ENCODE measurements around the gene RANBP10. TPM values are rescaled to one million over a fixed set of nuclear protein-coding genes. Genes with fewer than 3 reads are reported as not detected.
A peak's percentile ranks its signal among the peaks of the same experiment; 100 is the strongest.

Gene RANBP10
- total RNA-seq, 6 donors from 2014 or later = 6.5 to 50.3 (median 17.0) TPM

DNA sequence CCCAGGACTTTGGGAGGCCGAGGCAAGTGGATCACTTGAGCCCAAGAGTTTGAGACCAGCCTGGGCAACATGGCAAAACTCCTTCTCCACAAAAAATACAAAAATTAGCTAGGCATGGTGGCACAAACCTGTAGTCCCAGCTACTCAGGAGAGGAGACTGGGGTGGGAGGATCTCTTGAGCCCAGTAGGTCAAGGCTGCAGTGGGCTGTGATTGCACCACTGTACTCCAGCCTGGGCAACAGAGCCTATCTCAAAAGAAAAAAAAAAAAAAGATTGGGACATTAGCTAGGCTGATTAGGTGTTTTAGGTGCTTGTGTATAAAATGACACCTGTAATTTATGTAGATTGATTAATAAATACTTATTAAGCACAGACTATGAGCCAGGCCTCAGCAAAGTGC lies 97.3 kb downstream of the RANBP10 start:
- no peak for ATAC-seq (ENCODE audit: low FRiP score in 2 of 2)
- no peaks in the 10 kb centered on the region for H3K27me3 ChIP-seq
- H3K27ac ChIP-seq = no peak overlapping the region
- H3K4me3 ChIP-seq = no peak overlapping the region
- peaks cover 4 to 8% (median 6%) of the 10 kb centered on the region in 4 donors for H3K4me1 ChIP-seq
- TF ChIP-seq EP300 (IDR thresholded peaks at IDR 0.05) (no peak), POLR2AphosphoS5 (IDR thresholded peaks at IDR 0.05) (no peak), POLR2A (IDR thresholded peaks at IDR 0.05) (no peak)
- TF ChIP-seq, protein P1, sequence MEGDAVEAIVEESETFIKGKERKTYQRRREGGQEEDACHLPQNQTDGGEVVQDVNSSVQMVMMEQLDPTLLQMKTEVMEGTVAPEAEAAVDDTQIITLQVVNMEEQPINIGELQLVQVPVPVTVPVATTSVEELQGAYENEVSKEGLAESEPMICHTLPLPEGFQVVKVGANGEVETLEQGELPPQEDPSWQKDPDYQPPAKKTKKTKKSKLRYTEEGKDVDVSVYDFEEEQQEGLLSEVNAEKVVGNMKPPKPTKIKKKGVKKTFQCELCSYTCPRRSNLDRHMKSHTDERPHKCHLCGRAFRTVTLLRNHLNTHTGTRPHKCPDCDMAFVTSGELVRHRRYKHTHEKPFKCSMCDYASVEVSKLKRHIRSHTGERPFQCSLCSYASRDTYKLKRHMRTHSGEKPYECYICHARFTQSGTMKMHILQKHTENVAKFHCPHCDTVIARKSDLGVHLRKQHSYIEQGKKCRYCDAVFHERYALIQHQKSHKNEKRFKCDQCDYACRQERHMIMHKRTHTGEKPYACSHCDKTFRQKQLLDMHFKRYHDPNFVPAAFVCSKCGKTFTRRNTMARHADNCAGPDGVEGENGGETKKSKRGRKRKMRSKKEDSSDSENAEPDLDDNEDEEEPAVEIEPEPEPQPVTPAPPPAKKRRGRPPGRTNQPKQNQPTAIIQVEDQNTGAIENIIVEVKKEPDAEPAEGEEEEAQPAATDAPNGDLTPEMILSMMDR (IDR thresholded peaks at IDR 0.05) = no peak
- WGBS, 2 donors = 75 to 92% methylated on average over 1 of the region's 1 CpG
- H3K36me3 ChIP-seq = no peaks in the 10 kb centered on the region
- H3K9me3 ChIP-seq = no peaks in the 10 kb centered on the region
- DNase-seq = no peak

DNA sequence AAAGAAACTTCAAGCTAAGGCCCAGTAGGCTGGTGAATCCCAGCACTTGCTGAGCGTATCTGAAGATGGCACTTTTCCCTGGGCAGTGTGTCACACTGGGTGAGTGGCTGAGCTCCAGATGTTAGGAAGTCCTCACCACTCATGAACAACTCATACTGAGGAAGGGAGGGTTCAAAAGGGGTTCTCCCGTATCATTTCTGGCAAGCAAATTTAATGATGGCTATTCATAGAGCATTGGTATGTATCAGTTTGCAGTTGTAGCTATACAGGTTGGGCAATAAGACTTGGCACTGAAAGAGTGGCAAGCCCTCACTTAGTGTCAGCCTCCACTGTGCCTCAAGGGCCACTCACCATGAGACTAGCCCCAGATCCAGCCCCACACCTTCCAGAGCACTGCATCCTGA lies 98.0 kb downstream of the RANBP10 start:
- Histone ChIP-seq H3K4me3 (no peak overlapping the region), H3K27me3 (no peaks in the 10 kb centered on the region), H3K4me1 (peaks cover 0 to 7% (median 2%) of the 10 kb centered on the region in 4 donors), H3K27ac (no peak overlapping the region), H3K9me3 (no peaks in the 10 kb centered on the region), H3K36me3 (no peaks in the 10 kb centered on the region)
- 72 to 80% methylated on average over 1 to 2 of the region's 2 CpGs for WGBS, 2 donors
- TF ChIP-seq POLR2AphosphoS5 (IDR thresholded peaks at IDR 0.05) (no peak), POLR2A (IDR thresholded peaks at IDR 0.05) (no peak), EP300 (IDR thresholded peaks at IDR 0.05) (no peak)
- TF ChIP-seq, protein P1 (IDR thresholded peaks at IDR 0.05) = no peak
- peak in 1 of 2 donors; percentile 30 for DNase-seq
- ATAC-seq (ENCODE audit: low FRiP score in 2 of 2) = peak in 1 of 2 donors; percentile 34

DNA sequence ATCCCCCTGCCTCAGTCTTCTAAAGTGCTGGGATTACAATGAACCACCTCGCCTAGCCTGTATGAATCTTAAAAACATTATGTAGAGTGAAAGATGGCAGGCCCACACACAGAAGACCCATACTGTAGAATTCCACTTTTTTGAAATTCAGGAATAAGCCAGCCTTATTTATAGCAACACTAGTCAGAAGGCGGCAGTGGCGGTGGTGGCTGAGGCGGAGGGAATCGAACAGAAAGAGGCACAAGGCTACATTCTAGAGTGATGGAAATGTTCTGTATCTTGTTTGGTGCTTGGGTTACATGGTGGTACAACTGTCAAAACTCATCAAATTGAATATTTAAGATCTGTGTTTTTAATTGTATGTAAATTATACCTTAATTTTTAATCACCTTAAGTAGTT lies 98.6 kb downstream of the RANBP10 start:
- DNase-seq (no peak), ATAC-seq (ENCODE audit: low FRiP score in 2 of 2) (no peak)
- H3K9me3 ChIP-seq = no peaks in the 10 kb centered on the region
- H3K36me3 ChIP-seq = no peaks in the 10 kb centered on the region
- no peaks in the 10 kb centered on the region for H3K27me3 ChIP-seq
- no peak overlapping the region for H3K27ac ChIP-seq
- TF ChIP-seq POLR2AphosphoS5 (IDR thresholded peaks at IDR 0.05) (no peak), POLR2A (IDR thresholded peaks at IDR 0.05) (no peak), EP300 (IDR thresholded peaks at IDR 0.05) (no peak)
- TF ChIP-seq, protein P1 (IDR thresholded peaks at IDR 0.05) = no peak
- WGBS, 2 donors = 96 to 99% methylated on average over 5 of the region's 5 CpGs
- no peak overlapping the region for H3K4me3 ChIP-seq
- H3K4me1 ChIP-seq = peaks cover 0 to 7% (median 4%) of the 10 kb centered on the region in 4 donors

DNA sequence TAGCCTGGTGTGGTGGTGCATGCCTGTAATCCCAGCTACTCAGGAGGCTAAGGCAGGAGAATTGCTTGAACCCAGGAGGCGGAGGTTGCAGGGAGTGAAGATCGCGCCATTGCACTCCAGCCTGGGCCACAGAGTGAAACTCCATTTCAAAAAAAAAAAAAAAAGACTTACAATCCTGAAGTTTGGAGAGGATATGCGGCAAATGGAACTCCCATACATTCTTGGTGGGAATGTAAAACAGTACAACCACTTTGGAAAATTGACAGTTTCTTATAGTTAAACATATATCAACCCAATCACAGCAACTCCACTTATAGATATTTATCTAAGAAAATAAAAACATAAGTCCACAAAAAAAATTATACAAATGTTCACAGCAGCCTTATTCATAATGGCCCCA lies 99.2 kb downstream of the RANBP10 start:
- TF ChIP-seq EP300 (IDR thresholded peaks at IDR 0.05) (no peak), POLR2AphosphoS5 (IDR thresholded peaks at IDR 0.05) (no peak), POLR2A (IDR thresholded peaks at IDR 0.05) (no peak)
- TF ChIP-seq, protein P1 (IDR thresholded peaks at IDR 0.05) = no peak
- no peaks in the 10 kb centered on the region for H3K9me3 ChIP-seq
- ATAC-seq (ENCODE audit: low FRiP score in 2 of 2) = no peak

DNA sequence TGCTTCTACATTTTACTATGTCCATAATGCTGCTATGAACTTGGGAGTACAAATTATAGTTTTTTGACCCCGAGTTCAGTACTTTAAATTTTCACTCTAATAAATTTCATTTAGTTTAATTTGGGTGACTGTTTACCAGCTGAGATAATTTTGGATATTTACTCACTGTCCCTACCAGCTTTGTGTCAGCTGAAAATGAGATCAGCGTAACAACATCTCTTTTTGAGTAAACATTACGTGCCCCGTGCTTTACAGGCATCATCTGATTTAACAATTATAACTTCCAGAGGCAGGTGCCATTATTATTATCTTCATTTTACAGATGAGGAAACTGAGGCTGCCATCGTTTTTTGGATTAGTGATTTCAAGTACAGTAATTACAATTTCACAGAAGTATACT lies 102.2 kb downstream of the RANBP10 start:
- Histone ChIP-seq H3K36me3 (no peaks in the 10 kb centered on the region), H3K27me3 (no peaks in the 10 kb centered on the region), H3K27ac (no peak overlapping the region), H3K9me3 (peaks cover 0 to 3% (median 0%) of the 10 kb centered on the region in 4 donors), H3K4me1 (peaks cover 0 to 7% (median 4%) of the 10 kb centered on the region in 4 donors), H3K4me3 (no peak overlapping the region)
- DNase-seq (no peak), ATAC-seq (ENCODE audit: low FRiP score in 2 of 2) (no peak)
- WGBS, 2 donors = 85 to 87% methylated on average over 5 of the region's 5 CpGs
- TF ChIP-seq POLR2A (IDR thresholded peaks at IDR 0.05) = no peak
- TF ChIP-seq, protein P1 (IDR thresholded peaks at IDR 0.05) = no peak
- no peak for TF ChIP-seq EP300 (IDR thresholded peaks at IDR 0.05)
- TF ChIP-seq POLR2AphosphoS5 (IDR thresholded peaks at IDR 0.05) = no peak

More for the DNA sequence above, 99.2 kb downstream of the RANBP10 start:
- H3K27ac ChIP-seq = no peak overlapping the region
- DNase-seq = no peak
- H3K27me3 ChIP-seq = no peaks in the 10 kb centered on the region
- H3K4me1 ChIP-seq = peaks cover 0 to 7% (median 4%) of the 10 kb centered on the region in 4 donors
- H3K36me3 ChIP-seq = no peaks in the 10 kb centered on the region
- no peak overlapping the region for H3K4me3 ChIP-seq
- WGBS, 2 donors = 96 to 98% methylated on average over 4 of the region's 4 CpGs
